T-helper 9 cell (primary cell): ENCODE data around the gene GRM5.
"Not testable (repeated sequence)": the region's sequence is repeated elsewhere in the genome, so short reads cannot be mapped to it uniquely, and the experiment has no call there.

Experiments
- DNase-seq: peaks from one replicate; pipeline ENCODE4 v3.0.0-alpha.2; 2020

GRM5 gene

DNA sequence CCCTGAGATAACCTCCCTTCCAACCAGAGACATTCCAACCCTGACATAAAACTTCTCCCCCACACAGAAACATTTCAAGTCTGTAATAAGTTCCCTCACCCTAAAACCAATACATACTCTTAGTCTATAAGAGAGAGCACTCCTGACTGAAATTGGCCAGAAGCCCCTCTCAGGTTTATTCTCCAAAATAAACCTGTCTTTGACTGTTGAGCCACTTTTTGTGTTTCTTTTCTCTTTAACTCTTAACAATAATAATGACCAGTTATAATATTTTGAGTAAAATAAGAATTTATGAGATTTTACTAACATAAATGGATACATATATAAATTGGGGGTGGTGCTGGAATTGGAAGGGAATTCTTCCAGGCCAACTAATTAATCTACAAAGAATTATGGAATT, 93.6 kb downstream of the GRM5 start:
- no peak for DNase-seq

DNA sequence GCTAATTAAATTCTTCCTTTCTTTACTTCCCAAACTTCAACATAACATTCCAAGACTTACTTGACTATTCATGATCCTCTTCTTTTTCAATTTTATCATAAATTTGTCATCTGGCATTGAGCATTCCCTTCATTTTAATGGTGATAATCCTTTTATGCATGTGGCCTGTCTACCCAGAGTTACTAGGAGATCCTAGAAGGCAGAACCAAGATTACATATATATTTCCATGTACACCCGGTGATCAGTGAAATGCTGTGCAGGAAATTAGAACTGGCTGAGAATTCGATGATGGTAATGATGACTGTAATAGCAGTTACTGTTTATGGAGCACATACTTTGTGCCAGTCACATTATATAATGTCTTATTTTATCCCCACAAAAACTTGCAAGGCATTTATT, 104.2 kb downstream of the GRM5 start:
- not testable (repeated sequence) for DNase-seq

DNA sequence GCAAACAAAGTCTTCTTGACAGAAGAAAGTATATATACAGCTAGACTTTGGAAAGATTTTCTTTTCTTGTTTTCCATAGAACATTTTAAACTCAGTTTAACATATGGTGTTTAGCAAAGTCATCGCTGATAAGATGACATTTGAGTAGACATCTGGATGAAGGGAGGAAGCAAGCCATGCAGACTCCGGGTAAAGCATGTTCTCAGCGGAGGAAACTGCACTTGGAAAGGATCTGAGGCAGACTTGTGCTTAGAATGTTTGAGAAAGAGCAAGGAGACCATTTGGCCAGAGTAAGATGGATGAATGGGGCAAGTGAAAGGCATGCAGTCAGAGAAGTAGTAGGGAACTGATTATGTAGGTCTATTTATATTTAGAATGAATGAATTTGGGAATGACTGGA, 105.9 kb downstream of the GRM5 start:
- DNase-seq, result not testable (repeated sequence)

DNA sequence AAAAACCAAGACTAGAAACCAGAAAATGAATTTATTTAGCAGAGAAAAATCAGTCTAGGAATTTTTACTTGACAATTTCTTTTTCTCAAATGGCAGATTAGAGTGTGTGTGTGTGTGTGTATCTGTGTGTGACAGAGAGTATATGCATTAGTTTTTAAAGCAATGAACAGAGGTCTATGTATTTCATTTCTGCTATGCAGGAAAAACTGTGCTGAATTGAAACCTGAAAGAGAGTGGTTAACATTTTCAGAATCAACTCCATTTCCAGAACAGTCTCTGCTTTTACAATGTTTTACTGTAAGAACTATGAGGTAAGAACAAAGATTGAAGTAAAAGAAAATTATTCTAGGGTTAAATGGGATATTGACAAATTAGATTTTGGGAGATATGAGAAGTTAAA, 114.8 kb downstream of the GRM5 start:
- no peak for DNase-seq

DNA sequence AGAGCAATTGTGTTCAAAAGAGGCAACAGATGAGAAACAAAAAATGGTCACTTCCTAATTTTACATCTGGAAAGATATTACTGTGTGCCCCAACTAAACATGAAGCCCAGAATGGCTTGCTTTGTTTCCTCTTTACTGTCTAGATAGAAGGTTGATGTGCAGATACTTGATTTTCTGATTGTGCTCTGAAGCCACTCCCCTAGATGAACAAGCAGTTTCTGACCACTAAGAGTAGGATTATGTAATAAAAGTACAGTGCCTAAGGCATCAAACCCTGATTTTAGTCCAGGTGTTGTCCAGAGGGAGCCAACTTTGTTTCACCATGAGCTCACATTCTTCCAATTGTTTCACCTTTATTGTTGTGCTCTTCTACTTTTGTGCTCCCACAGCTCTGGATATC, 116.9 kb downstream of the GRM5 start:
- not testable (repeated sequence) for DNase-seq

DNA sequence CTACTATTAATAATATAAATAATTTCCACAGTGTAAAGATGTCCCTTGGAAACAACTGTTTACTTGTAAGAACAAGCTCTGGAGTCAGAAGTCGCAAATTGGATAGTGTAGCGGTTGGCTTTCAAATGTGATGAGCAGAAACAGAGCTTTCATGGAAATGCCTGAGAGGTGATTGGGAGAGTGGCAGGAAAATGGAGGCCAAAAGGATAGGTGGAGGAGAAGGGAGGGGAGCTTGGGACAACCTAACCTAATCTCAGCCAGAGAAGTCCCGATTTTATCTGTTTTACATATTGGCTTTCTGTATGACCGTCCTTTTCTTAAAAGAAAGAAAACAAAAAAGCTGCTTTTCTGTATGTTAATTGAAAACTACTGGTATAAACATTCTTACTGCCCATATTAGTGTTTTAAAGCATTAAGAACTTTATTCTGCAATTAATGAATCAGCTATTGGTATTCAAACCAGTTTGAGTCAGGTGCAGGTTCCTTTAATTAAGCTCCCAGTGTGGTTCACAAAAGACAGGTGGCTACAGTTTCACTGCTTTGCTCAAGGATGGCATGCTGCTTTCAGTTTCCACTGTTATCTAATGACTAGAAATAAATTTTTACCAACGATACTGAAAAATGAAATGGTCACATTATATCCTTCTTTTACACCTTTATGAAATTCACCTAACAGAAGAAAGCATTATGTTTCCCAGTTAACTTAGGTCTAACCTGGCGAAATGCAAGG, 117.8 kb downstream of the GRM5 start:
- DNase-seq, result not testable (repeated sequence)

DNA sequence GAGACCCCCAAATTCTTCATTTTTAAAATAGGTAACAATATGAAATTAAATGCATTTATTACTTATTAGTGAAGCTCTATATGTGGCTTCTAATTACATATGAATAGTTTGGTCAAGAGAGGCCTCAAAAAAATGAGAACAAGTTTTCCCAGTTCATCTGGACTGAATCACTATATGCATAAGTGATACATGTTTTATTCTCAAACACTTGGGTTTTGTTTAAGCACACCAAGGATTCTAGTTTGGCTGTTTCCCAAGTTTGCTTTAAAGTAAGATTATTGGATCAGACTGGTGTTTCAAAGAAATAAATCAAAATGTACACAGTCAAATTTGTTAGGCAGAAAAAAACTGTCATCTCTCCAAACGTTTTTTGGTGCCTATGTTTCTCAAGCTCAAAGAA, 136.1 kb downstream of the GRM5 start:
- not testable (repeated sequence) for DNase-seq

DNA sequence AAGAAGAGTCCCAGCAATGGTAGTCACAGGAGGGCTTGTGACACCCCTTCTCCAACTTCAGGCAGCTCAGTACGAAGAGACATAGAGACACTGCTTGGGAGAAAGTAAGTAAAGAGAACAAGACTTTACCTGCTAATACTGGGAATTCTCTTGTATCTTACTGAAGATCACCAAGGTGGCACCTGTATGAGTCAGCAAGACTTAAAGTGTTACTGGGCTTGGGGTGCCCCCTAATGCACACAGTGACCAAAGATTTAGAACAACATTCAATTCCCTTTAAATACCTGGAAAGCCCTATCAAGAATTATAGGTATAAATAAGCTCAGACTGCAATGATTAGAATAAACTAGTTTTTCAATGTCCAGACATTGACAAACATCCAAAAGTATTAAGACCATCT, 148.7 kb downstream of the GRM5 start:
- DNase-seq, result not testable (repeated sequence)

DNA sequence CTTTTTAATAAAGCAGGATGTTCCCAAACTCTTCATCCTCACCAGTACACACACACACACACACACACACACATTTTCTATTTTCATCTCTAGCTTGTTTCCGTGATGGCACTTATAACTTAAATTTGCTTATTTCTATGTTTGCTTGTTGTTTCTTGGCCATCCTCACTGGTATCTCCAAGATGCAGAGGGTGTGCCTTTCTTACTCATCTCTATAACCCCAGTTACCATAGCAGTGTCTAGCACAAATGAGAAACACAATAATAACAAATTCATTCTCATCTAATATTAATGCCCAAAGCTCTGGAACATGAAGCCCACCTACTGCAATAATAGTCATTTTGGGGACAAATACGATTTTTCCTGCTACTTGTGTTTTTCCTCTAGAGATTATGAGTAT, 156.3 kb downstream of the GRM5 start:
- DNase-seq, result no peak

DNA sequence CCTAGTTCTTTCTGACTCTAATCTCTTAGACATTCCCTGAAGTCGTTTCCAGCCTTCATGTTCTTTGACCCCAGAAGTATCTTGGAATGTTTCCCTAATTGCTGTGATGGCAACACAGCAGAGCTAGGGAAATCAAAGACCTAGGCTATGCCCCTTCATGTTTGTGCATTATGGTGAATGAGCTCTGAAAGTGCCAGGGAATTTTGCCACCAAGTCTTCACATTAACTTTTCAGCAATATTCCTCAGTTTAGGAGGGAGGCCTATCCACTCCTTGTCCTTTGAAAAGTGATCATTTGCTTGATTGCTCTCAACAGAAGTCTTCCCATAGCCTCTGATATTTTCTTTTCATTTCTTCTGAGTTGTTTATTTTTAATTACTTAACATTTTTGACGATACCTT, 164.3 kb downstream of the GRM5 start:
- DNase-seq, result not testable (repeated sequence)

DNA sequence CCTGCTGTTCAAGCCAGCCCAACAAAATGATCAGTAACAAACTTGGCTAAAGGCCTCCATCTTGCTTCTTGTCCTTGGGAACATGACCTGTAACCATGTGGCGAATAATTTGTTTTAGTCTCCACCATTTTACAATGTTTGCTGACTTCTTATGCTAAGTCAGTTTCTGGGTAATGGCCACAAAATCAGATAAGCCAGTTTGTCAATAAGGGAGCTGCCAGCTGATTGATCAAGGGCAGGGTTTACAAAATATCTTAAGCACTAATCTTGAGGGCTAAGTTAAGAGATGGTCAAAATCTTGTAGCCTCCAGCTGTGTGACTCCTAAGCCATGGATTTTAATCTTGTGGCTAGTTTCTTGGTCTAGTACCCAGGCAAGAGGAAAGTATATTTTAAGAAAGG, 176.9 kb downstream of the GRM5 start:
- not testable (repeated sequence) for DNase-seq

DNA sequence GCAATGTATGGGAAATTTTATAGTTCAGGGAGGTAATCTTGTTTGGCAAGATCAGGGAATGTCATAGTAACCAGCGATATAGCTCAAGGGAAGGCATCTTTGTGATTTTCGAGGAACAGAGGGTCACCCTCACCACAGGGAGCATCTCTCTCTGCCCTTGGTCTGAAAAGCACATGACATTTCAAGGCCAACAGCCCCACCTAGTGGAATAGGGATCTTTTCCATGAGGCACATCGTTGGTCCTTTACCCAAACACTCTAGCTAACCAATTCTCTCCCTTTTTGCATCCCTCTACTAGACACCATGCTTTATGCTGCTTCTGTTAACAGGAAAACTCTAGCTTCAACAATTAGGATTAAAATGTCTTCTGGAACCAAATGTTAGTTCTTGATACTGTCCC, 179.0 kb downstream of the GRM5 start:
- peak; percentile 12 for DNase-seq

DNA sequence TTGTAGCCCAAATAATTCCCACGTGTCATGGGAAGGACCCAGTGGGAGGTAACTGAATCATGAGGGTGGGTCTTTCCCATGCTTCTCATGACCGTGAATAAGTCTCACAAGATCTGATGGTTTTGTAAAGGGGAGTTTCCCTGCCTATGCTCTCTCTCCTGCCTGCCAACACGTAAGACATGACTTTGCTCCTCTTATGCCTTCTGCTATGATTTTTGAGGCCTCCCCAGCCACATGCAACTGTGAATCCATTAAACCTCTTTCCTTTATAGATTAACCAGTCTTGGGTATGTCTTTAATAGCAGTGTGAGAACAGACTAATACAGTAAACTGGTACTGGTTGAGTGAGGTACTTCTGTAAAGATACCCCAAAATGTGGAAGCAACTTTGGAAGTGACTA, 183.0 kb downstream of the GRM5 start:
- DNase-seq, result not testable (repeated sequence)

DNA sequence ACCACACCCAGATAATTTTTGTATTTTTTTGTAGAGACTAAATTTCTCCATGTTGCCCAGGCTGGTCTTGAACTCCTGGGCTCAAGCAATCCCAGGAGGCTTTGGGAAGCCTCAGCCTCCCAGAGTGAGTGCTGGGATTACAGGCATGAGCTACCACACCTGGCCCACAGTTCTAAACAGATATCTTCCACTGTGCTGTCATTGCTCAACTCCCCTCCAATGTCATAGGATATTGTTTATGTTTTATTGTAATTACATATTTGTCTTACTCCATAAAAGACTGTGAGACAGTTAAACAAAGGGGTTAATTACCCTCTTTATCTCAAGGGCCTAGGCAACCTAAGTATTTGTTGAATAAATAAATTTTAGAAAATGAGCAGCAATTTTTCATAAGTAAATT, 204.2 kb downstream of the GRM5 start:
- no peak for DNase-seq

DNA sequence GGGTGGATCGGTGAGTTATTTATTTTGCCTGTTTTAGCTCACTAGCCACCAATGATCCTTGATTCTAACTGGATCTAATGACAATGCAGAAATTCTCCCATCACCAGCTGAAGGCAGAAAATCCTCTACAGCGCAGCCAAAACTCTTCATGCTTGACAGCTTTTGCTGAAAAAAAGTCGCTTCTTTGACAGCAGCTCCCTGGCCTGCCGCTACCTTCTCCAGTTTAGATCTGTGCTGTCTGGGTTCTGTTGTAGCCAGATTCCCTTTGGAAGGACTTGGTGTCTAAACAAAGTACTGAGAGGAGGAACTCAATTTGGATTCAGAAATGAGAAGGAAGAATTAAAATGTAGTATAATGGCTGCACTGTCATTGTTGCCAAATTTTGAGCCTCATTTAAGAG, 205.4 kb downstream of the GRM5 start:
- DNase-seq, result not testable (repeated sequence)

DNA sequence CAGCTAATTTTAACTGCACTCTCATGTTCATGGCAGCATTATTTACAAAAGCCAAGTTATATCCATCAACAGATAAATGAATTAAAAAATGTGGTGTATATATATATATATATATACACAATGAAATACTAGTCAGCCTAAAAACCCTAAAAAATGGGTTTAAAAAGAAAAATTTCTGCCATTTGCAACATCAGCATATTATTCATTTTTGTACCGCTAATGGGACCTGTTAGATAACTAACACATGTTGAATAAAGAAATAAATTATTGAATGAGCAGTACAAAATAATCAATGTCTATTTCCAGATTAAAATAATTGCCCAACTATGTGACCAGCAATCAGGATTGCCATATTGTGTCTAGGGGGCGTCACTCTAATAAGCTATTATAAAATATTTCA, 211.8 kb downstream of the GRM5 start:
- not testable (repeated sequence) for DNase-seq

DNA sequence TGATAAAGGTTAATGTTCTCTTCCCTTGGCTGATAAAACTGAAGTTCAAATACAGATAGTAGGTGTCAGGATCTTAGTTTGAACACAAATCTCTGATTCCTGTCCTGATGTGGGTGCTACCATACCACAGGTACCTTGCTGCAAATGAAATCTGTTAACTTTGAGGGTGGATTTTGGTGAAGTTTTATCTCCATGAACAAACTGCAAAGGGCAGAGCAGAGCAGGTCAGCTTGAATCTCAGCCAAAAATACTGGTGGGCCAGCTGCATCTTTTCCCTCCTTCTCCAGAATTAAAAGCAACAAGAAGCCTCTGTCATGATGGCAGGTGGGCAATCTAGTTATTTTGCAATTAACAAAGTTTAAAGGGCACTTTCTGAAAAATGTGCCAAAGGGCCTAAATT, 214.2 kb downstream of the GRM5 start:
- not testable (repeated sequence) for DNase-seq

DNA sequence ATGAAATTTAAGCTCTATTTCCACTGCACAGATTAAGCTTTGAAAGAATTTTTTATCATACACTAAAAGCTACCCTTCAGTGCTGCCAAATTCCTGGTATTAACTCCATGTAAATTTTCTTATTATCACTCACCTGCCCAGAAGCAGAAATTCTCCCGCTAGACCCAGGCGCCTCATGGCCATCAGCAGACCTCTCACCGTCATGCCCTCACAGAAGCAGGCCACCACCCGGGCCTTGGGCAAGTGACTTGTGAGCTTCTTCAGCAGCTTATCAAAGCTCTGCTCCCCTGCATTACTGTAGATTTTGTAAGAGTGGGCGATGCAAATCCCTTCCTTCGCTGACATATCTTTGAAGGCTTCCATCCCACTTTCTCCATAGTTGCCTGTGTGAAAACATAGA, 216.0 kb downstream of the GRM5 start:
- not testable (repeated sequence) for DNase-seq

DNA sequence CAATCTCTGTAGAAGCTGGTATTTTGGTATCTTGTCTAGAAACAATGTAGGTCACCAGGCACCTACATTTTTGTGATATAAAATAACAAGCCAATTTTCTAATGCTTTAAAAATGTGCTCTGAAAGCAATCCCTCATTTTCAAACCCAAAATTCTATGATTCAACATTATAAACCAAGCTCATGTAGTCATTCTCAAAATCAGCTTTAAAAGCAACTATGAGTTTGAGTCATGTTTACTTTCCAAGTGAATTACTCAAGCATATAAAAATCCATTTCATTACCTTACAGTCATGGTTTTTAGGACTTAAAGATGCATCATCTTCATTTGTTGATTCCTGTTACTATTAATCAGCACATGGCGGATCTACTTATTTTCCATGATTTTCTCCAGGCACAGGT, 216.4 kb downstream of the GRM5 start:
- no peak for DNase-seq

DNA sequence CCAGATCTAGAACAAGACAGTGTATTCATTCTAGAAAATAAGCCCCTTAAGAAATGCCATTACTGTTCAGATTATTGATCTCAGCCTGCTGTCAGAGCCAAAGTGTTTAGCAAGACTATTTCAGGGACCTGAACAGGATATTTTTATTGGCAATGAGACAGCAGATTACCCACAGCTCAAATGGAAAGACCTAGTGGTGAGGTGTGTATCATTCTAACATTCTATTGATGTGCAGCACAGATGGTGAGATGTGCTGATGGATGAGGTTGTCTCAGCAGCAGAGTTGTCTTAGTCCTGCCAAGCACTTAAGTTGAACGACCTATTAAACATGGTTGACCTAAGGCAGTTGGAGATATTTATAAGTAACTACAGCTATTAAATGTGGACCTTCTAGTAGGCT, 219.5 kb downstream of the GRM5 start:
- DNase-seq, result not testable (repeated sequence)

DNA sequence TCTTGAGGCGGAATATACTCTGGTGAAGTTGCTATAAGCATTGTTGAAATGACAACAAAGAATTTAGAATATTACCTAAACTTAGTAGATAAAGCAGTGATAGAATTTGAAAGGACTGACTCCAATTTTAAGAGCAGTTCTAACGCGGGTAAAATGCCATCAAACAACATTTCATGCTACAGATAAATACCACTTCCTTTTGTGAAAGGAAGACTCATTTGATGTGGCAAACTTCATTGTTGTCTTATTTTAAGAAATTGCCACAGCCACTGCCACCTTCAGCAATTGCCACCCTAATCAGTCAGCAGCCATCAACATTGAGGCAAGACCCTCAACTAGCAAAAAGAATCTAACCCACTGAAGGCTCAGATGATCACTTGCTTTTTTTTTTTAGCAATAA, 220.8 kb downstream of the GRM5 start:
- not testable (repeated sequence) for DNase-seq

DNA sequence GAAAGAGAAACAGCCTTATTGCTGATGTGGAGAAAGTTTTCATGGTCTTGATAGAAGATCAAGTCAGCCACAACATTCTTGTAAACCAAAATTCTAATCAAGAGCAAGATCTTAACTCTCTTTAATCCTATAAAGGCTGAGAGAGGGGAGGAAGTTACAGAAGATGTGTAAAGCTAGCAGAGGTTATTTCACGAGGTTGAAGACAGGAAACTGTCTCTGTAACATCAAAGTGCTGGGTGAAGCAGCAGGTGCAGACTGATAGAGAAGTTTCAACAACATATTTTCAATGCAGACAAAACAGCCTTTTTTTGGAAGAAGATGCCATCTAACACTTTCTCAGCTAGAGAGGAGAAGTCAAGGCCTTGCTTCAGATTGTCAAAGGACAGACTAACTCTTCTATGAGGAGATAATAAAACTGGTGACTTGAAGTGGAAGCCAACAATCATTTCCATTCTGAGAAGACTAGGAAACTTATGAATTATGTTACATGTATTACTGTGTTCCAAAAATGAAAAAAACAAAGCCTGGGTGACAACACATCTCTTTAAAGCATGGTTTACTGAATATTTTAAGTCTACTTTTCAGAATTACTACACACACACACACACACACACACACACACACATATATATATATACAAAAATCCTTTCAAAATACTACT, 221.9 kb downstream of the GRM5 start:
- not testable (repeated sequence) for DNase-seq

DNA sequence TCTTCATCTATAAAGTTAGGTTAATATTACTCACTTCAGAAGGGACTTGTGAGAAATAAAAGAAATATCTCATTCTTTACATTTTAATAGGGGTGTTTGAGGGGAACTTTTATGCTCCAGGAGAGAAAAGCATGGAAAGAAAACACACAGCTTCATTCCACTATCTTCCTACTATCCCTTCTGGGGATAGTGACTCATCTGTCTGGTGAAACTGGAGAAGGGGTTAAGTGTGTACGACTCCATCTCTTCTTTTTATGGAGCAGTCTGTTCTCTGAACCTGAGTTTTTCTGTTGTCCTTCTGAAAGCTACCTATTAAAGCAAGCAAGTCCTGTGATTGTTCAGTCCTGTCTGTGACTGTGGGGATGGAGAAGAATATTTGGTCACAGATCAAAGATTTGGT, 227.6 kb downstream of the GRM5 start:
- not testable (repeated sequence) for DNase-seq

DNA sequence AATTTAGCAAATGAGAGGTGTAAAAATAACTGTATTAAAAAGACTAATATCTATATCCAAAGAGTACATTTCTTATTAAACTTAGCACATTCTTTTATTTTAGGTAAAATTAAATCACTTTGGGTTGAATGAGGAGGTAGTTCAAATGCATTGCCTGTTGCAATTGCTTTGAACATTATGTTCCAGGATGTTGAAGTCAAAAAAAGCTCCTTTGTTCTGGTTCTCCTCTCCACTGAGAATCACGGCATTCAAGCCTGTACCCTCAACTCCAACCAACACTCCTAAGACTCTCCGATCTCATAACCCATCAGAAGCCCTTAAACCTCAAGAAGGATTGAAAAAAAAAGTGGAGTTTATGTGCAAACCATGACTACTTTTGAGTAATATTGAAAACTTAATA, 230.1 kb downstream of the GRM5 start:
- not testable (repeated sequence) for DNase-seq
